GM12891 (cell line): ENCODE measurements around the gene BEST4.

Experiments used
- PAX5 ChIP-seq: IDR thresholded peaks from 2 replicates; pipeline ENCODE4 v1.6.1; 2011; ENCODE audit warnings: low read length, moderate library complexity, mild to moderate bottlenecking; ENCODE audit not compliant: insufficient read depth, severe bottlenecking
- POLR2A ChIP-seq: IDR thresholded peaks from 2 replicates; pipeline ENCODE4 v1.6.1; 2011; ENCODE audit warnings: low read depth, low read length, control low read depth
- POLR2AphosphoS5 ChIP-seq: IDR thresholded peaks from 2 replicates; pipeline ENCODE4 v1.6.1; 2011; ENCODE audit warnings: low read depth, low read length, control low read depth
- SPI1 ChIP-seq: IDR thresholded peaks from 2 replicates; pipeline ENCODE4 v1.6.1; 2011; ENCODE audit warnings: low read depth, low read length, control low read depth
- TAF1 ChIP-seq: IDR thresholded peaks from 2 replicates; pipeline ENCODE4 v1.6.1; 2011; ENCODE audit warnings: low read depth, low read length, control low read depth

DNA sequence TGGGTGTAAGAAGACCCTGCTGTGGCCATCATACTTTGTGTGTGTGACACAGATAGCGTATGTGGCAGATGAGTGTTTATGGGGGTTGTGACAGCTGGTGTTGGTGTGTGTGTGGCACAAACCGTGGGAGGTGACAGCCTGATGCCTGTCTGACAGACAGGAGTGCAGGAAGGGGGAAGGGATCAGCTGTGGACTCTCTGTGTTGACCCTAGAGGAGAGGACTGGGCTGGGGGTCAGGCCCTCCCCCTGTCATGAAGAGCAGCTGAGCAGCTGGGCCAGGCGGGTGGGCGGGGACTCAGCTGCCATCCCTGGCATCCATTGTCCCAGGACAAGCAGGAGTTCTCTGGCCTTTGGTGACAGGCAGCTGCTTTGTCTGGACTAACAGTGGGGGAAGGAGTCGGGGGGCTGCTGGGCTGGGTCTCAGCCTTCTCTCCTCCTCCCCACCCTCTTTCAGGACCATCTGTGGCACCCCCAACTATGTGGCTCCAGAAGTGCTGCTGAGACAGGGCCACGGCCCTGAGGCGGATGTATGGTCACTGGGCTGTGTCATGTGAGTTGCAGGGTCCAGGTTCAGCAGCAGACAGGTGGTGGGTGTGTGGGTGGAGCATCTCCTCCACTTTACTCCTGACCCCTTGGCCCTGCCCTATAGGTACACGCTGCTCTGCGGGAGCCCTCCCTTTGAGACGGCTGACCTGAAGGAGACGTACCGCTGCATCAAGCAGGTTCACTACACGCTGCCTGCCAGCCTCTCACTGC is 14.5 kb upstream of the BEST4 start:
- TF ChIP-seq POLR2AphosphoS5 (no peak; the same call in 1 of the 2 replicates), PAX5 (no peak), TAF1 (no peak), POLR2A (no peak), SPI1 (no peak)
